Measurements from ENCODE around the gene ARID1B. TPM values are rescaled to one million over a fixed set of nuclear protein-coding genes. Genes with fewer than 3 reads are reported as not detected.

The ARID1B gene
- total and polyA plus RNA-seq, 12 donors = 13.3 to 85.6 (median 50.9) TPM

DNA sequence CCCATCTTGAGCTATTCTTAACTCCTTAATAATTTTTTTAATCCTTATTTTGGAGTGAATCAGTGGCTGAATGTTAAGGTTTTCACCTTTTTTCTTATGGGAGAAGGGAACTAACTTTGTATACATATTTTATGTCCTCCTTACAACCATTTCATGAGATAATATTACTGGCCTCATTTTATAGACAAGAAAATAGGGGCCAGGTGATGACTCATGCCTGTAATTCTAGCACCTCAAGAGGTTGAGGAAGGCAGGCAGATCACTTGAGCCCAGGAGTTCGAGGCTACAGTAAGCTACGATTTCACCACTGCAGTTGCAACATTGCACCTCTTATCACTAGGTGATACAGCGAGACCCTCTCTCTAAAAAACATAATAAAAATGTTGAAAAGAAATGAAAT lies 417.5 kb downstream of the ARID1B start:
- 83 to 90% (median 87%) methylated on average over 3 of the region's 3 CpGs for WGBS, 4 donors
- H3K4me3 ChIP-seq = no peak overlapping the region
- no peak for TF ChIP-seq CTCF (IDR thresholded peaks at IDR 0.05)
- no peak for TF ChIP-seq POLR2A (IDR thresholded peaks at IDR 0.05)
- DNase-seq = no peak
- H3K36me3 ChIP-seq (replicated peaks in 1 of 2) = peaks cover 0 to 46% of the 10 kb centered on the region in 2 donors
- H3K27me3 ChIP-seq = no peaks in the 10 kb centered on the region
- H3K4me1 ChIP-seq (replicated peaks in 1 of 2) = peaks cover 0 to 14% of the 10 kb centered on the region in 2 donors
- no peaks in the 10 kb centered on the region for H3K9me3 ChIP-seq (replicated peaks in 1 of 3)
- H3K27ac ChIP-seq = no peak overlapping the region
- intact Hi-C loops (cut with DNase I) = no loop called here

- Histone ChIP-seq H3K4me1 (replicated peaks in 1 of 2) (peaks cover 0 to 14% of the 10 kb centered on the region in 2 donors), H3K27me3 (no peaks in the 10 kb centered on the region), H3K36me3 (replicated peaks in 1 of 2) (peaks cover 0 to 45% of the 10 kb centered on the region in 2 donors), H3K27ac (no peak overlapping the region), H3K9me3 (replicated peaks in 1 of 3) (no peaks in the 10 kb centered on the region), H3K4me3 (no peak overlapping the region)
- intact Hi-C loops (cut with DNase I) = no loop called here
- no peak for TF ChIP-seq CTCF (IDR thresholded peaks at IDR 0.05)
- DNase-seq = no peak
- WGBS, 4 donors = 86 to 90% (median 88%) methylated on average over 5 to 6 of the region's 6 CpGs; no CpG with 5 or more reads in 1 of the 4 donors
Observed at GRCh38 chr6:157196391-157196790, 419.2 kb downstream of the ARID1B start.

GRCh38 chr6:157198425-157199279 lies 421.5 kb downstream of the ARID1B start:
- Histone ChIP-seq H3K4me3 (no peak overlapping the region), H3K36me3 (replicated peaks in 1 of 2) (peaks cover 0 to 57% of the 10 kb centered on the region in 2 donors), H3K27ac (peak overlapping the region in 3 of 5 donors; percentile 1 to 61 (median 39)), H3K27me3 (no peaks in the 10 kb centered on the region), H3K4me1 (replicated peaks in 1 of 2) (peaks cover 4 to 14% of the 10 kb centered on the region in 2 donors), H3K9me3 (replicated peaks in 1 of 3) (no peaks in the 10 kb centered on the region)
- TF ChIP-seq CTCF (IDR thresholded peaks at IDR 0.05) = no peak
- TF ChIP-seq POLR2A (IDR thresholded peaks at IDR 0.05) = no peak
- WGBS, 4 donors = 44 to 60% (median 54%) methylated on average over 15 of the region's 15 CpGs
- DNase-seq = peak in 6 of 7 donors; percentile 61 to 76 (median 68)
- intact Hi-C loops (cut with DNase I) = no loop called here

GRCh38 chr6:157200117-157200516 lies 422.9 kb downstream of the ARID1B start:
- TF ChIP-seq CTCF (IDR thresholded peaks at IDR 0.05) = no peak
- TF ChIP-seq POLR2A (IDR thresholded peaks at IDR 0.05) = no peak
- DNase-seq = no peak
- 88 to 92% (median 90%) methylated on average over 5 to 10 of the region's 10 CpGs for WGBS, 4 donors
- intact Hi-C loops (cut with DNase I) = no loop called here
- Histone ChIP-seq H3K27ac (no peak overlapping the region), H3K27me3 (no peaks in the 10 kb centered on the region), H3K4me1 (replicated peaks in 1 of 2) (peaks cover 4 to 10% of the 10 kb centered on the region in 2 donors), H3K4me3 (no peak overlapping the region), H3K36me3 (replicated peaks in 1 of 2) (peaks cover 0 to 71% of the 10 kb centered on the region in 2 donors), H3K9me3 (replicated peaks in 1 of 3) (no peaks in the 10 kb centered on the region)

Measured in adrenal gland (tissue), 12 donors.